GM21825 (cell line): ENCODE measurements around the gene TICRR.
A peak's percentile ranks its signal among the peaks of the same experiment; 100 is the strongest.
"Not testable (repeated sequence)": the region's sequence is repeated elsewhere in the genome, so short reads cannot be mapped to it uniquely, and the experiment has no call there.

Experiments
- ATAC-seq: cut with Tn5 transposase; IDR thresholded peaks from one replicate; pipeline ENCODE4 v1.9.1; 2021; ENCODE audit warnings: mild to moderate bottlenecking, moderate library complexity; ENCODE audit not compliant: unreplicated experiment

Gene TICRR

GRCh38 chr15:89566621-89567294, 8.5 kb upstream of the TICRR start:
- no peak for ATAC-seq

- no peak for ATAC-seq
Observed at GRCh38 chr15:89569090-89569745, 6.1 kb upstream of the TICRR start.

GRCh38 chr15:89575656-89576416, 567 bp downstream of the TICRR start:
- peak; percentile 8 for ATAC-seq

GRCh38 chr15:89576417-89576773, 1.1 kb downstream of the TICRR start:
- no peak for ATAC-seq

GRCh38 chr15:89577776-89578115, 2.5 kb downstream of the TICRR start:
- ATAC-seq = no peak

GRCh38 chr15:89578146-89578545, 2.9 kb downstream of the TICRR start:
- no peak for ATAC-seq

GRCh38 chr15:89580747-89581146, 5.5 kb downstream of the TICRR start:
- ATAC-seq = not testable (repeated sequence)

- ATAC-seq = no peak
Observed at GRCh38 chr15:89586651-89587050, 11.4 kb downstream of the TICRR start.

- ATAC-seq = no peak
Observed at GRCh38 chr15:89587955-89588354, 12.7 kb downstream of the TICRR start.

GRCh38 chr15:89591834-89592233, 16.6 kb downstream of the TICRR start:
- ATAC-seq = no peak

- no peak for ATAC-seq
Observed at GRCh38 chr15:89593018-89593417, 17.7 kb downstream of the TICRR start.

- ATAC-seq = no peak
Observed at GRCh38 chr15:89599021-89599420, 23.8 kb downstream of the TICRR start.

GRCh38 chr15:89611317-89611716, 36.0 kb downstream of the TICRR start:
- ATAC-seq = no peak

GRCh38 chr15:89613031-89613430, 37.8 kb downstream of the TICRR start:
- no peak for ATAC-seq

GRCh38 chr15:89614164-89614563, 38.9 kb downstream of the TICRR start:
- no peak for ATAC-seq

GRCh38 chr15:89615135-89615534, 39.9 kb downstream of the TICRR start:
- ATAC-seq = no peak

- no peak for ATAC-seq
Observed at GRCh38 chr15:89616228-89616627, 41.0 kb downstream of the TICRR start.

- no peak for ATAC-seq
Observed at GRCh38 chr15:89621547-89621946, 46.3 kb downstream of the TICRR start.

- no peak for ATAC-seq
Observed at GRCh38 chr15:89623165-89623564, 47.9 kb downstream of the TICRR start.

- ATAC-seq = no peak
Observed at GRCh38 chr15:89625716-89626115, 50.4 kb downstream of the TICRR start.

GRCh38 chr15:89627256-89627970, 52.1 kb downstream of the TICRR start:
- no peak for ATAC-seq

GRCh38 chr15:89628301-89628700, 53.0 kb downstream of the TICRR start:
- no peak for ATAC-seq
